Neural cell (in vitro differentiated cells): Measurements from ENCODE around the gene RPL18. TPM values are rescaled to one million over a fixed set of nuclear protein-coding genes. Genes with fewer than 3 reads are reported as not detected.

ENCODE experiments used
- H2AFZ ChIP-seq: fragments of 200-600, 300-800 bp; sonication (generic), shearing (Covaris generic); 2 replicates; pipeline ENCODE4 v1.6.0; 2014; ENCODE audit warnings: low read depth, mild to moderate bottlenecking, antibody characterized with exemption, low read length, moderate library complexity
- H3F3A ChIP-seq: fragments of 200-600 bp; shearing (Covaris generic); 2 replicates; pipeline ENCODE4 v1.6.1; 2016; ENCODE audit warnings: mild to moderate bottlenecking, moderate library complexity, mixed read lengths, antibody characterized with exemption, low read length; ENCODE audit not compliant: insufficient read depth, poor library complexity, severe bottlenecking
- H3K27ac ChIP-seq: fragments of 200-600, 300-800 bp; sonication (generic), shearing (Covaris generic); 2 replicates; pipeline ENCODE4 v1.5.1; 2014; ENCODE audit warnings: mild to moderate bottlenecking, low read length, moderate library complexity
- H3K27me3 ChIP-seq: fragments of 300-800, 200-600 bp; sonication (generic), shearing (Covaris generic); 2 replicates; pipeline ENCODE4 v1.6.0; 2014; ENCODE audit warnings: mild to moderate bottlenecking, low read depth, low read length, moderate library complexity; ENCODE audit not compliant: insufficient read depth
- H3K36me3 ChIP-seq: fragments of 300-800, 200-600 bp; sonication (generic), shearing (Covaris generic); 2 replicates; pipeline ENCODE4 v1.5.1; 2014; ENCODE audit warnings: mild to moderate bottlenecking, antibody characterized with exemption, low read length, moderate library complexity; ENCODE audit not compliant: insufficient read depth
- H3K4me2 ChIP-seq: fragments of 300-800, 200-600 bp; sonication (generic), shearing (Covaris generic); 2 replicates; pipeline ENCODE4 v1.6.0; 2014; ENCODE audit warnings: mild to moderate bottlenecking, low read length
- H3K4me3 ChIP-seq: fragments of 300-800, 200-600 bp; sonication (generic), shearing (Covaris generic); 2 replicates; pipeline ENCODE4 v1.5.1; 2014; ENCODE audit warnings: mild to moderate bottlenecking, low read length, moderate library complexity
- H3K79me2 ChIP-seq: fragments of 200-600 bp; shearing (Covaris generic); replicated peaks from 2 replicates; pipeline ENCODE4 v1.6.0; 2014; ENCODE audit warnings: mild to moderate bottlenecking, low read length, moderate library complexity; ENCODE audit not compliant: insufficient read depth
- H3K9ac ChIP-seq: fragments of 300-800, 200-600 bp; sonication (generic), shearing (Covaris generic); 2 replicates; pipeline ENCODE4 v1.6.1; 2016; ENCODE audit warnings: mild to moderate bottlenecking, low read length, mixed read lengths
- H3K9me2 ChIP-seq: fragments of 200-600 bp; shearing (Covaris generic); 2 replicates; pipeline ENCODE4 v1.6.1; 2016; ENCODE audit warnings: mild to moderate bottlenecking, low read length, mixed read lengths; ENCODE audit not compliant: insufficient read depth
- H3K9me3 ChIP-seq: fragments of 200-600, 300-800 bp; sonication (generic), shearing (Covaris generic); 2 replicates; pipeline ENCODE4 v1.6.1; 2016; ENCODE audit warnings: mild to moderate bottlenecking, mixed run types, low read length, moderate library complexity, mixed read lengths
- H4K20me1 ChIP-seq: fragments of 200-600 bp; shearing (Covaris generic); 2 replicates; pipeline ENCODE4 v1.6.1; 2016; ENCODE audit warnings: mild to moderate bottlenecking, mixed run types; ENCODE audit not compliant: insufficient read depth
- CTCF ChIP-seq: fragments of 450-650 bp; IDR thresholded peaks from 2 replicates; pipeline ENCODE4 v1.5.1; 2014; ENCODE audit warnings: antibody characterized with exemption, mild to moderate bottlenecking, moderate library complexity; ENCODE audit not compliant: poor library complexity, severe bottlenecking
- EP300 ChIP-seq: fragments of 450-650 bp; conservative IDR thresholded peaks from 2 replicates; pipeline ENCODE4 v1.6.1; 2014; ENCODE audit warnings: antibody characterized with exemption, mild to moderate bottlenecking, moderate library complexity; ENCODE audit not compliant: poor library complexity, severe bottlenecking
- EZH2 ChIP-seq: fragments of 200-600, 300-800 bp; shearing (Covaris generic), sonication (generic); IDR thresholded peaks from 2 replicates; pipeline ENCODE4 v1.6.1; 2014; ENCODE audit warnings: antibody characterized with exemption, low read length, borderline replicate concordance, mild to moderate bottlenecking; ENCODE audit not compliant: insufficient read depth, poor library complexity, severe bottlenecking
- MXI1 ChIP-seq: fragments of 450-650 bp; conservative IDR thresholded peaks from 2 replicates; pipeline ENCODE4 v1.6.1; 2014; ENCODE audit warnings: antibody characterized with exemption, mild to moderate bottlenecking; ENCODE audit not compliant: poor library complexity, severe bottlenecking
- POLR2AphosphoS5 ChIP-seq: IDR thresholded peaks from 2 replicates; pipeline ENCODE4 v1.6.1; 2012
- RAD21 ChIP-seq: fragments of 450-650 bp; conservative IDR thresholded peaks from 2 replicates; pipeline ENCODE4 v1.6.1; 2014; ENCODE audit warnings: antibody characterized with exemption, mild to moderate bottlenecking, moderate library complexity
- SMC3 ChIP-seq: fragments of 450-650 bp; conservative IDR thresholded peaks from 2 replicates; pipeline ENCODE4 v1.6.1; 2014; ENCODE audit warnings: antibody characterized with exemption, mild to moderate bottlenecking, moderate library complexity; ENCODE audit not compliant: poor library complexity
- TAF1 ChIP-seq: IDR thresholded peaks from 2 replicates; pipeline ENCODE4 v1.6.1; 2012; ENCODE audit warnings: low read depth
- polyA plus RNA-seq: library from polyadenylated mRNA; depleted of rRNA; stranded (reverse); fragments of >200 nt; gene quantifications from 2 replicates; pipeline ENCODE4 v1.2.3, GENCODE V29; 2014
- TF ChIP-seq, protein P1 (sequence below): IDR thresholded peaks from 2 replicates; pipeline ENCODE4 v1.6.1; 2012; ENCODE audit warnings: borderline replicate concordance

Gene RPL18
- polyA plus RNA-seq, 1 donor from 2014 or later, result 2,102 TPM

DNA sequence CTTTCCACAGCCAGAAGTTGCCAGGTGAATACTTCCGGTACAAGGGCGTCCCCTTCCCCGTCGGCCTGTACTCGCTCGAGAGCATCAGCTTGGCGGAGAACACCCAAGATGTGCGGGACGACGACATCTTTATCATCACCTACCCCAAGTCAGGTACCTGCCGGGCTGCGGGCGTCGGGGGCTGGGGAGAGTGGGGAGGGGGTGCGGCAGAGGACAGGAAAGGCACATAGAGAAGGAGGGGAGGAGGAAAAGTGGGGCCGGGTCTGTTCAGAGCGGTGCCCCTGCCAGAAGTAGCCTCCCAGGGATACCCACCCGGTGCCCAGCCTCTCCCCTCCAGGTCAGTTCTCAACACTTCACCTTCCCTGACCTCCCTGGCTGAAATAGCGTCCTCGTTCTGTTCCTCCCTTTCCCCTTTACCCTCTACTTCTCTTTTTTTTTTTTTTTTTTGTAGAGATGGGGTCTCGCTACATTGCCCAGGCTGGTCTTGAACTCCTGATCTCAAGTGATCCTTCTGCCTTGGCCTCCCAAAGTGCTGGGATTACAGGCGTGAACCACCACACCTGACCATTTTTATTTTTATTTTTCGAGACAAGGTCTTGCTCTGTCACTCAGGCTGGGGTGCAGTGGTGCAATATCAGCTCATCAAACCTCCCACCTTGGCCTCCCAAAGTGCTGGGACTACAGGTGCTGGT is 42.9 kb downstream of the RPL18 start:
- no peak overlapping the region for H3K4me3 ChIP-seq
- H3F3A ChIP-seq, result no peaks in the 10 kb centered on the region
- H3K79me2 ChIP-seq, result no peaks in the 10 kb centered on the region
- no peak overlapping the region for H3K27ac ChIP-seq
- H4K20me1 ChIP-seq, result no peaks in the 10 kb centered on the region
- H3K9me2 ChIP-seq, result no peaks in the 10 kb centered on the region
- H3K27me3 ChIP-seq, result no peaks in the 10 kb centered on the region
- H3K4me2 ChIP-seq, result no peak overlapping the region
- no peaks in the 10 kb centered on the region for H3K36me3 ChIP-seq
- no peak overlapping the region for H2AFZ ChIP-seq
- TF ChIP-seq EP300 (no peak), SMC3 (no peak), EZH2 (no peak), CTCF (no peak), TAF1 (no peak), POLR2AphosphoS5 (no peak), RAD21 (no peak), MXI1 (no peak)
- TF ChIP-seq, protein P1, sequence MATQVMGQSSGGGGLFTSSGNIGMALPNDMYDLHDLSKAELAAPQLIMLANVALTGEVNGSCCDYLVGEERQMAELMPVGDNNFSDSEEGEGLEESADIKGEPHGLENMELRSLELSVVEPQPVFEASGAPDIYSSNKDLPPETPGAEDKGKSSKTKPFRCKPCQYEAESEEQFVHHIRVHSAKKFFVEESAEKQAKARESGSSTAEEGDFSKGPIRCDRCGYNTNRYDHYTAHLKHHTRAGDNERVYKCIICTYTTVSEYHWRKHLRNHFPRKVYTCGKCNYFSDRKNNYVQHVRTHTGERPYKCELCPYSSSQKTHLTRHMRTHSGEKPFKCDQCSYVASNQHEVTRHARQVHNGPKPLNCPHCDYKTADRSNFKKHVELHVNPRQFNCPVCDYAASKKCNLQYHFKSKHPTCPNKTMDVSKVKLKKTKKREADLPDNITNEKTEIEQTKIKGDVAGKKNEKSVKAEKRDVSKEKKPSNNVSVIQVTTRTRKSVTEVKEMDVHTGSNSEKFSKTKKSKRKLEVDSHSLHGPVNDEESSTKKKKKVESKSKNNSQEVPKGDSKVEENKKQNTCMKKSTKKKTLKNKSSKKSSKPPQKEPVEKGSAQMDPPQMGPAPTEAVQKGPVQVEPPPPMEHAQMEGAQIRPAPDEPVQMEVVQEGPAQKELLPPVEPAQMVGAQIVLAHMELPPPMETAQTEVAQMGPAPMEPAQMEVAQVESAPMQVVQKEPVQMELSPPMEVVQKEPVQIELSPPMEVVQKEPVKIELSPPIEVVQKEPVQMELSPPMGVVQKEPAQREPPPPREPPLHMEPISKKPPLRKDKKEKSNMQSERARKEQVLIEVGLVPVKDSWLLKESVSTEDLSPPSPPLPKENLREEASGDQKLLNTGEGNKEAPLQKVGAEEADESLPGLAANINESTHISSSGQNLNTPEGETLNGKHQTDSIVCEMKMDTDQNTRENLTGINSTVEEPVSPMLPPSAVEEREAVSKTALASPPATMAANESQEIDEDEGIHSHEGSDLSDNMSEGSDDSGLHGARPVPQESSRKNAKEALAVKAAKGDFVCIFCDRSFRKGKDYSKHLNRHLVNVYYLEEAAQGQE, result no peak
- no peaks in the 10 kb centered on the region for H3K9me3 ChIP-seq
- H3K9ac ChIP-seq, result no peak overlapping the region

- Histone ChIP-seq H3K9me2 (no peaks in the 10 kb centered on the region), H4K20me1 (no peaks in the 10 kb centered on the region), H3K4me3 (no peak overlapping the region), H3K27me3 (no peaks in the 10 kb centered on the region), H3K4me2 (no peak overlapping the region), H3K27ac (no peak overlapping the region), H3K9me3 (no peaks in the 10 kb centered on the region), H3K79me2 (no peaks in the 10 kb centered on the region), H2AFZ (no peak overlapping the region), H3K9ac (no peak overlapping the region), H3F3A (no peaks in the 10 kb centered on the region), H3K36me3 (no peaks in the 10 kb centered on the region)
- TF ChIP-seq SMC3 (no peak), POLR2AphosphoS5 (no peak), TAF1 (no peak), MXI1 (no peak), EZH2 (no peak), CTCF (no peak), EP300 (no peak), RAD21 (no peak)
- TF ChIP-seq, protein P1, result no peak
Observed at GRCh38 chr19:48573163-48573505, 45.8 kb downstream of the RPL18 start.
